CD8-positive, alpha-beta memory T cell (primary cell): ENCODE results near the gene ZMYM1. TPM values are rescaled to one million over a fixed set of nuclear protein-coding genes. Genes with fewer than 3 reads are reported as not detected.

Experiments used
- CTCF ChIA-PET: fragments of 350-600 bp; sonication (Branson Sonifier 250); formaldehyde crosslinking; loops from one replicate; lab custom pipeline; 2021; ENCODE audit warnings: antibody characterized with exemption; lab: Charles Lee
- POLR2A ChIA-PET: fragments of 350-600 bp; sonication (Branson Sonifier 250); formaldehyde crosslinking; loops from one replicate; lab custom pipeline; 2021; ENCODE audit warnings: antibody characterized with exemption; lab: Charles Lee
- DNase-seq, 5 donors: peaks; one replicate each; pipeline versions ENCODE4 v3.0.0 to v3.0.0-alpha.2; 2020 to 2022; ENCODE audit warnings: mixed read lengths in 1 of 5
- H3K27ac ChIP-seq: one replicate; pipeline ENCODE4 v1.7.0; 2013; ENCODE audit warnings: low read depth, mild to moderate bottlenecking, low read length, moderate library complexity
- H3K27me3 ChIP-seq: 2 replicates; pipeline ENCODE4 v1.7.0; 2013; ENCODE audit warnings: low read length, mild to moderate bottlenecking; ENCODE audit not compliant: insufficient read depth, poor library complexity, severe bottlenecking
- H3K36me3 ChIP-seq: 2 replicates; pipeline ENCODE4 v1.7.0; 2013; ENCODE audit warnings: mild to moderate bottlenecking, low read length, moderate library complexity; ENCODE audit not compliant: insufficient read depth
- H3K4me1 ChIP-seq: 2 replicates; pipeline ENCODE4 v1.7.0; 2013; ENCODE audit warnings: mild to moderate bottlenecking, low read length, moderate library complexity; ENCODE audit not compliant: insufficient read depth
- H3K4me3 ChIP-seq: 2 replicates; pipeline ENCODE4 v1.7.0; 2013; ENCODE audit warnings: mild to moderate bottlenecking, low read length
- H3K9me3 ChIP-seq: 2 replicates; pipeline ENCODE4 v1.7.0; 2013; ENCODE audit warnings: mild to moderate bottlenecking, low read length
- H3K27ac Mint-ChIP-seq, 8 donors: one replicate each; pipeline ENCODE4 v1.8.0; 2020 to 2021; ENCODE audit warnings: mixed read lengths in 8 of 8, mild to moderate bottlenecking in 6 of 8, inconsistent platforms in 3 of 8, moderate library complexity in 3 of 8
- H3K27me3 Mint-ChIP-seq, 2 donors: one replicate each; pipeline ENCODE4 v1.8.0; 2020 to 2021; ENCODE audit warnings: mixed read lengths in 2 of 2, mild to moderate bottlenecking in 1 of 2, moderate library complexity in 1 of 2
- H3K36me3 Mint-ChIP-seq, 3 donors: one replicate each; pipeline ENCODE4 v1.8.0; 2020 to 2021; ENCODE audit warnings: mixed read lengths in 3 of 3, inconsistent platforms in 1 of 3, mild to moderate bottlenecking in 1 of 3
- H3K4me1 Mint-ChIP-seq, 3 donors: one replicate each; pipeline ENCODE4 v1.8.0; 2020 to 2021; ENCODE audit warnings: mixed read lengths in 3 of 3, inconsistent platforms in 1 of 3, mild to moderate bottlenecking in 1 of 3
- H3K4me3 Mint-ChIP-seq, 7 donors: one replicate each; pipeline ENCODE4 v1.8.0; 2020 to 2021; ENCODE audit warnings: mixed read lengths in 7 of 7, mild to moderate bottlenecking in 6 of 7, moderate library complexity in 4 of 7, inconsistent platforms in 2 of 7
- H3K9me3 Mint-ChIP-seq, 5 donors: one replicate each; pipeline ENCODE4 v1.8.0; 2020 to 2022; ENCODE audit warnings: mixed read lengths in 5 of 5, mild to moderate bottlenecking in 3 of 5, moderate library complexity in 2 of 5, inconsistent platforms in 1 of 5
- polyA plus RNA-seq: library from polyadenylated mRNA; unstranded; fragments of 300-500 nt; fragmentation: Illumina TruSeq; gene quantifications from one replicate; pipeline ENCODE4 v1.2.3, GENCODE V29; 2021
- total RNA-seq, 2 experiments: library from RNA; stranded (reverse); gene quantifications; one replicate each; pipeline ENCODE4 v1.2.3, GENCODE V29; 2021

ZMYM1 gene
- total and polyA plus RNA-seq, 3 experiments from 2014 or later, result 4.5 to 10.7 (median 5.6) TPM

- ChIA-PET CTCF (no interaction called here), POLR2A (no interaction called here)
- no peak for DNase-seq
- no peak overlapping the region for H3K27ac ChIP-seq
- Mint-ChIP-seq H3K4me3 (no peak overlapping the region), H3K27me3 (peaks cover 7 to 19% of the 10 kb centered on the region in 2 donors), H3K36me3 (peaks cover 0 to 23% (median 0%) of the 10 kb centered on the region in 3 donors), H3K27ac (no peak overlapping the region), H3K4me1 (no peaks in the 10 kb centered on the region), H3K9me3 (peaks cover 1 to 15% (median 3%) of the 10 kb centered on the region in 5 donors)
- H3K36me3 ChIP-seq, result no peaks in the 10 kb centered on the region
- no peaks in the 10 kb centered on the region for H3K4me1 ChIP-seq
- no peaks in the 10 kb centered on the region for H3K27me3 ChIP-seq
- no peaks in the 10 kb centered on the region for H3K9me3 ChIP-seq
- no peak overlapping the region for H3K4me3 ChIP-seq
Measured at GRCh38 chr1:35037206-35037605, 42.0 kb upstream of the ZMYM1 start.

GRCh38 chr1:35038723-35039122 lies 40.5 kb upstream of the ZMYM1 start:
- DNase-seq, result no peak
- Mint-ChIP-seq H3K36me3 (peaks cover 0 to 23% (median 0%) of the 10 kb centered on the region in 3 donors), H3K4me3 (no peak overlapping the region), H3K4me1 (no peaks in the 10 kb centered on the region), H3K27me3 (peaks cover 7 to 19% of the 10 kb centered on the region in 2 donors), H3K9me3 (peaks cover 0 to 5% (median 3%) of the 10 kb centered on the region in 5 donors), H3K27ac (peak overlapping the region in 2 of 8 donors; percentile 12 to 58)
- H3K4me3 ChIP-seq, result no peak overlapping the region
- H3K4me1 ChIP-seq, result no peaks in the 10 kb centered on the region
- POLR2A ChIA-PET, result no interaction called here
- CTCF ChIA-PET, result no interaction called here
- H3K9me3 ChIP-seq, result no peaks in the 10 kb centered on the region
- H3K36me3 ChIP-seq, result no peaks in the 10 kb centered on the region
- no peaks in the 10 kb centered on the region for H3K27me3 ChIP-seq
- H3K27ac ChIP-seq, result no peak overlapping the region

- Mint-ChIP-seq H3K9me3 (peaks cover 0 to 2% (median 0%) of the 10 kb centered on the region in 5 donors), H3K27me3 (peaks cover 6 to 9% of the 10 kb centered on the region in 2 donors), H3K27ac (no peak overlapping the region), H3K4me1 (peaks cover 0 to 3% (median 0%) of the 10 kb centered on the region in 3 donors), H3K36me3 (peaks cover 0 to 10% (median 0%) of the 10 kb centered on the region in 3 donors), H3K4me3 (no peak overlapping the region)
- Histone ChIP-seq H3K27ac (no peak overlapping the region), H3K36me3 (no peaks in the 10 kb centered on the region), H3K4me1 (no peaks in the 10 kb centered on the region), H3K4me3 (no peak overlapping the region), H3K9me3 (no peaks in the 10 kb centered on the region), H3K27me3 (no peaks in the 10 kb centered on the region)
- ChIA-PET POLR2A (no interaction called here), CTCF (no interaction called here)
- DNase-seq, result no peak
Measured at GRCh38 chr1:35043498-35043897, 35.7 kb upstream of the ZMYM1 start.

- no peaks in the 10 kb centered on the region for H3K36me3 ChIP-seq
- Mint-ChIP-seq H3K4me1 (peaks cover 0 to 3% (median 0%) of the 10 kb centered on the region in 3 donors), H3K27ac (no peak overlapping the region), H3K27me3 (peaks cover 3 to 4% of the 10 kb centered on the region in 2 donors), H3K4me3 (no peak overlapping the region), H3K9me3 (peaks cover 0 to 2% (median 0%) of the 10 kb centered on the region in 5 donors), H3K36me3 (peaks cover 0 to 6% (median 0%) of the 10 kb centered on the region in 3 donors)
- H3K4me1 ChIP-seq, result no peaks in the 10 kb centered on the region
- ChIA-PET POLR2A (no interaction called here), CTCF (interaction anchor here (0.6 kb wide), 1 partner anchor 1369 kb away, joined by 3 read pairs; no protein-coding TSS in a partner anchor)
- no peak overlapping the region for H3K27ac ChIP-seq
- H3K4me3 ChIP-seq, result no peak overlapping the region
- DNase-seq, result no peak
- H3K9me3 ChIP-seq, result no peaks in the 10 kb centered on the region
- H3K27me3 ChIP-seq, result no peaks in the 10 kb centered on the region
Measured at GRCh38 chr1:35044431-35044830, 34.8 kb upstream of the ZMYM1 start.

GRCh38 chr1:35046730-35047129 lies 32.5 kb upstream of the ZMYM1 start:
- no peak overlapping the region for H3K4me3 ChIP-seq
- ChIA-PET POLR2A (no interaction called here), CTCF (no interaction called here)
- no peak overlapping the region for H3K27ac Mint-ChIP-seq
- H3K36me3 ChIP-seq, result no peaks in the 10 kb centered on the region
- H3K27ac ChIP-seq, result no peak overlapping the region
- peaks cover 0 to 2% (median 0%) of the 10 kb centered on the region in 3 donors for H3K36me3 Mint-ChIP-seq
- peaks cover 0 to 7% of the 10 kb centered on the region in 2 donors for H3K27me3 Mint-ChIP-seq
- H3K4me1 Mint-ChIP-seq, result peaks cover 0 to 3% (median 0%) of the 10 kb centered on the region in 3 donors
- DNase-seq, result no peak
- no peaks in the 10 kb centered on the region for H3K4me1 ChIP-seq
- no peak overlapping the region for H3K4me3 Mint-ChIP-seq
- peaks cover 7% of the 10 kb centered on the region for H3K27me3 ChIP-seq
- H3K9me3 ChIP-seq, result no peaks in the 10 kb centered on the region
- H3K9me3 Mint-ChIP-seq, result peaks cover 0 to 2% (median 0%) of the 10 kb centered on the region in 5 donors

GRCh38 chr1:35047188-35047858 lies 31.9 kb upstream of the ZMYM1 start:
- Mint-ChIP-seq H3K27ac (peak overlapping the region in 3 of 8 donors; percentile 8 to 27 (median 24)), H3K9me3 (no peaks in the 10 kb centered on the region), H3K36me3 (no peaks in the 10 kb centered on the region), H3K27me3 (peaks cover 0 to 7% of the 10 kb centered on the region in 2 donors), H3K4me1 (peaks cover 0 to 3% (median 0%) of the 10 kb centered on the region in 3 donors), H3K4me3 (no peak overlapping the region)
- Histone ChIP-seq H3K27me3 (peaks cover 7% of the 10 kb centered on the region), H3K27ac (no peak overlapping the region), H3K9me3 (no peaks in the 10 kb centered on the region), H3K4me1 (no peaks in the 10 kb centered on the region), H3K36me3 (no peaks in the 10 kb centered on the region), H3K4me3 (no peak overlapping the region)
- no peak for DNase-seq
- ChIA-PET POLR2A (no interaction called here), CTCF (no interaction called here)

GRCh38 chr1:35049116-35049515 lies 30.1 kb upstream of the ZMYM1 start:
- peaks cover 0 to 7% of the 10 kb centered on the region in 2 donors for H3K27me3 Mint-ChIP-seq
- H3K27ac Mint-ChIP-seq, result no peak overlapping the region
- no peaks in the 10 kb centered on the region for H3K36me3 Mint-ChIP-seq
- H3K4me1 Mint-ChIP-seq, result peaks cover 0 to 3% (median 0%) of the 10 kb centered on the region in 3 donors
- DNase-seq, result no peak
- no peaks in the 10 kb centered on the region for H3K4me1 ChIP-seq
- H3K4me3 Mint-ChIP-seq, result no peak overlapping the region
- no peaks in the 10 kb centered on the region for H3K36me3 ChIP-seq
- H3K9me3 ChIP-seq, result no peaks in the 10 kb centered on the region
- peaks cover 7% of the 10 kb centered on the region for H3K27me3 ChIP-seq
- H3K27ac ChIP-seq, result no peak overlapping the region
- no peak overlapping the region for H3K4me3 ChIP-seq
- H3K9me3 Mint-ChIP-seq, result no peaks in the 10 kb centered on the region
- POLR2A ChIA-PET, result no interaction called here
- CTCF ChIA-PET, result no interaction called here

- no peak overlapping the region for H3K4me3 ChIP-seq
- no peak for DNase-seq
- Mint-ChIP-seq H3K4me3 (no peak overlapping the region), H3K9me3 (peaks cover 0 to 3% (median 0%) of the 10 kb centered on the region in 5 donors), H3K4me1 (no peaks in the 10 kb centered on the region), H3K27ac (no peak overlapping the region), H3K36me3 (peaks cover 0 to 3% (median 0%) of the 10 kb centered on the region in 3 donors), H3K27me3 (peaks cover 9 to 12% of the 10 kb centered on the region in 2 donors)
- ChIA-PET CTCF (no interaction called here), POLR2A (no interaction called here)
- no peaks in the 10 kb centered on the region for H3K36me3 ChIP-seq
- H3K27me3 ChIP-seq, result peaks cover 7% of the 10 kb centered on the region
- H3K4me1 ChIP-seq, result no peaks in the 10 kb centered on the region
- no peak overlapping the region for H3K27ac ChIP-seq
- H3K9me3 ChIP-seq, result no peaks in the 10 kb centered on the region
Measured at GRCh38 chr1:35053433-35053832, 25.8 kb upstream of the ZMYM1 start.
